ENCODE results near the gene CRIP1. TPM values are rescaled to one million over a fixed set of nuclear protein-coding genes. Genes with fewer than 3 reads are reported as not detected.

The CRIP1 gene
- polyA plus RNA-seq, 3 donors, result 688 to 2,084 (median 1,032) TPM

GRCh38 chr14:105442834-105443233 lies 43.9 kb upstream of the CRIP1 start:
- no peak for TF ChIP-seq CTCF (IDR thresholded peaks at IDR 0.05)
- Histone ChIP-seq H3K9me3 (replicated peaks in 1 of 2; ENCODE audit: control insufficient read depth in 1 of 2, insufficient read depth in 1 of 2, low read length in 2 of 2) (no peaks in the 10 kb centered on the region), H3K27me3 (ENCODE audit: control insufficient read depth in 2 of 2, insufficient read depth in 2 of 2, low read length in 2 of 2) (no peaks in the 10 kb centered on the region), H3K4me1 (ENCODE audit: control insufficient read depth in 1 of 2, insufficient read depth in 2 of 2, low read length in 2 of 2) (no peaks in the 10 kb centered on the region), H3K4me2 (replicated peaks; ENCODE audit: extremely low read depth, low read length, poor library complexity, severe bottlenecking) (no peak overlapping the region), H3K79me2 (ENCODE audit: insufficient read depth, low read length) (peaks cover 6% of the 10 kb centered on the region), H3K4me3 (replicated peaks in 1 of 3; ENCODE audit: low read depth in 2 of 3, low read length in 3 of 3) (no peak overlapping the region), H3K9ac (ENCODE audit: insufficient read depth, low read length, poor library complexity, severe bottlenecking) (no peak overlapping the region), H3K36me3 (replicated peaks in 1 of 2; ENCODE audit: control insufficient read depth in 1 of 2, insufficient read depth in 2 of 2, low read length in 2 of 2) (peaks cover 14 to 46% of the 10 kb centered on the region in 2 donors), H2AFZ (ENCODE audit: insufficient read depth, low read depth, low read length, poor library complexity, severe bottlenecking) (no peak overlapping the region), H3K27ac (ENCODE audit: low read depth in 1 of 2, low read length in 2 of 2) (no peak overlapping the region), H4K20me1 (ENCODE audit: insufficient read depth, low read length) (peaks cover 26% of the 10 kb centered on the region)
- Mint-ChIP-seq H3K4me1 (no peaks in the 10 kb centered on the region), H3K4me3 (no peak overlapping the region), H3K27ac (peak overlapping the region in 1 of 7 donors; percentile 54), H3K9me3 (no peaks in the 10 kb centered on the region), H3K36me3 (peaks cover 16 to 59% of the 10 kb centered on the region in 2 donors), H3K27me3 (ENCODE audit: low read depth in 3 of 3) (peaks cover 0 to 3% (median 0%) of the 10 kb centered on the region in 3 donors)
- DNase-seq, result no peak
- 94% methylated on average over 12 of the region's 12 CpGs for WGBS (ENCODE audit: insufficient coverage)
- intact Hi-C loops (cut with micrococcal nuclease), result loop anchor here in 1 of 2 donors (10.0 kb wide), 1 partner anchor 82 kb away; the partner anchor contains the start of gene TMEM121

GRCh38 chr14:105444859-105445258 lies 41.8 kb upstream of the CRIP1 start:
- no peak for DNase-seq
- peaks cover 16 to 51% of the 10 kb centered on the region in 2 donors for H3K36me3 Mint-ChIP-seq
- H3K27me3 Mint-ChIP-seq (ENCODE audit: low read depth in 3 of 3), result peaks cover 0 to 3% (median 0%) of the 10 kb centered on the region in 3 donors
- intact Hi-C loops (cut with micrococcal nuclease), result loop anchor here (5.0 to 10.0 kb wide), 3 partner anchors 47 to 80 kb away; partner anchors contain the start of genes TEDC1 (in 1 of the 2) and TMEM121 (in 1 of the 2)
- H3K4me2 ChIP-seq (replicated peaks; ENCODE audit: extremely low read depth, low read length, poor library complexity, severe bottlenecking), result no peak overlapping the region
- no peaks in the 10 kb centered on the region for H3K4me1 ChIP-seq (ENCODE audit: control insufficient read depth in 1 of 2, insufficient read depth in 2 of 2, low read length in 2 of 2)
- no peak overlapping the region for H3K27ac Mint-ChIP-seq
- H3K4me1 Mint-ChIP-seq, result no peaks in the 10 kb centered on the region
- no peaks in the 10 kb centered on the region for H3K9me3 ChIP-seq (replicated peaks in 1 of 2; ENCODE audit: control insufficient read depth in 1 of 2, insufficient read depth in 1 of 2, low read length in 2 of 2)
- H4K20me1 ChIP-seq (ENCODE audit: insufficient read depth, low read length), result peaks cover 20% of the 10 kb centered on the region
- no peak overlapping the region for H3K4me3 ChIP-seq (replicated peaks in 1 of 3; ENCODE audit: low read depth in 2 of 3, low read length in 3 of 3)
- H3K9ac ChIP-seq (ENCODE audit: insufficient read depth, low read length, poor library complexity, severe bottlenecking), result no peak overlapping the region
- peaks cover 10 to 39% of the 10 kb centered on the region in 2 donors for H3K36me3 ChIP-seq (replicated peaks in 1 of 2; ENCODE audit: control insufficient read depth in 1 of 2, insufficient read depth in 2 of 2, low read length in 2 of 2)
- WGBS (ENCODE audit: insufficient coverage), result 99% methylated on average over 17 of the region's 17 CpGs
- no peak overlapping the region for H3K27ac ChIP-seq (ENCODE audit: low read depth in 1 of 2, low read length in 2 of 2)
- TF ChIP-seq CTCF (IDR thresholded peaks at IDR 0.05), result no peak
- no peak overlapping the region for H2AFZ ChIP-seq (ENCODE audit: insufficient read depth, low read depth, low read length, poor library complexity, severe bottlenecking)
- H3K9me3 Mint-ChIP-seq, result no peaks in the 10 kb centered on the region
- H3K79me2 ChIP-seq (ENCODE audit: insufficient read depth, low read length), result no peaks in the 10 kb centered on the region
- no peaks in the 10 kb centered on the region for H3K27me3 ChIP-seq (ENCODE audit: control insufficient read depth in 2 of 2, insufficient read depth in 2 of 2, low read length in 2 of 2)
- H3K4me3 Mint-ChIP-seq, result no peak overlapping the region

All from CD14-positive monocyte (primary cell).